Endothelial cell of umbilical vein (primary cell): ENCODE results near the gene IFNGR1.

Experiments used
- CTCF ChIP-seq, 2 donors: IDR thresholded peaks; 1 replicate in 1 of 2; 2 replicates in 1 of 2; pipeline ENCODE4 v1.5.1; 2011; ENCODE audit warnings: low read length in 2 of 2, mild to moderate bottlenecking in 2 of 2, moderate library complexity in 2 of 2, control low read depth in 1 of 2, inconsistent platforms in 1 of 2, low read depth in 1 of 2; ENCODE audit not compliant: insufficient read depth in 1 of 2; ENCODE audit errors: extremely low read depth in 1 of 2
- EZH2 ChIP-seq: IDR thresholded peaks from 2 replicates; pipeline ENCODE4 v1.6.1; 2012; ENCODE audit warnings: borderline replicate concordance, low read depth, mild to moderate bottlenecking, moderate library complexity, low read length, inconsistent platforms; ENCODE audit not compliant: severe bottlenecking
- GATA2 ChIP-seq: IDR thresholded peaks from 2 replicates; pipeline ENCODE4 v1.7.0; 2011; ENCODE audit warnings: low read depth, mild to moderate bottlenecking, moderate library complexity, mixed read lengths, low read length; ENCODE audit not compliant: insufficient read length, insufficient read depth
- MAX ChIP-seq: IDR thresholded peaks from 2 replicates; pipeline ENCODE4 v1.6.1; 2011; ENCODE audit not compliant: insufficient read depth, insufficient read length
- MYC ChIP-seq: IDR thresholded peaks from one replicate; pipeline ENCODE4 v1.6.1; 2011; ENCODE audit warnings: mild to moderate bottlenecking, low read depth, low read length
- POLR2A ChIP-seq: IDR thresholded peaks from 2 replicates; pipeline ENCODE4 v1.6.1; 2012; ENCODE audit warnings: low read depth, mild to moderate bottlenecking, control low read depth, low read length
- POLR2AphosphoS5 ChIP-seq: IDR thresholded peaks from 2 replicates; pipeline ENCODE4 v1.6.1; 2012; ENCODE audit warnings: low read depth, mild to moderate bottlenecking, control low read depth, low read length, moderate library complexity; ENCODE audit not compliant: insufficient read depth

GRCh38 chr6:137188855-137189254, 30.3 kb downstream of the IFNGR1 start:
- no peak for TF ChIP-seq POLR2AphosphoS5
- TF ChIP-seq MAX, result no peak
- no peak for TF ChIP-seq EZH2
- no peak for TF ChIP-seq CTCF (IDR thresholded peaks at IDR 0.05; ENCODE audit: extremely low read depth in 1 of 2, insufficient read depth in 1 of 2, low read depth in 1 of 2, low read length in 2 of 2)
- no peak for TF ChIP-seq POLR2A
- no peak for TF ChIP-seq GATA2
- no peak for TF ChIP-seq MYC
